DOHH2 (cell line): Measurements from ENCODE around the gene ADAM8.

Experiments used
- H3F3A ChIP-seq: fragments of 200-600 bp; sonication (generic), shearing (Covaris generic); 2 replicates; pipeline ENCODE4 v1.6.0; 2016; ENCODE audit warnings: antibody characterized with exemption, mild to moderate bottlenecking; ENCODE audit not compliant: control insufficient read depth, insufficient read depth
- H3K27ac ChIP-seq: fragments of 200-600 bp; sonication (generic); 2 replicates; pipeline ENCODE4 v1.5.1; 2014; ENCODE audit warnings: low read depth, mild to moderate bottlenecking, low read length, moderate library complexity
- H3K27me3 ChIP-seq: fragments of 200-600 bp; sonication (generic); 2 replicates; pipeline ENCODE4 v1.6.1; 2014; ENCODE audit warnings: mild to moderate bottlenecking, low read length, mixed read lengths; ENCODE audit not compliant: control insufficient read depth
- H3K36me3 ChIP-seq: fragments of 200-600 bp; sonication (generic); 2 replicates; pipeline ENCODE4 v1.6.1; 2014; ENCODE audit warnings: mild to moderate bottlenecking, low read length, moderate library complexity, mixed read lengths; ENCODE audit not compliant: control insufficient read depth
- H3K4me1 ChIP-seq: fragments of 200-600 bp; sonication (generic); 2 replicates; pipeline ENCODE4 v1.6.1; 2014; ENCODE audit warnings: mild to moderate bottlenecking, low read length, mixed read lengths; ENCODE audit not compliant: control insufficient read depth
- H3K4me2 ChIP-seq: fragments of 200-600 bp; sonication (generic); 2 replicates; pipeline ENCODE4 v1.6.0; 2014; ENCODE audit warnings: mild to moderate bottlenecking, low read length, moderate library complexity
- H3K4me3 ChIP-seq: fragments of 200-600 bp; sonication (generic); 2 replicates; pipeline ENCODE4 v1.5.1; 2014; ENCODE audit warnings: mild to moderate bottlenecking, low read length, mixed read lengths
- H3K79me2 ChIP-seq: fragments of 200-600 bp; sonication (generic); 2 replicates; pipeline ENCODE4 v1.6.1; 2014; ENCODE audit warnings: mild to moderate bottlenecking, low read length, mixed read lengths; ENCODE audit not compliant: control insufficient read depth
- H3K9me2 ChIP-seq: fragments of 200-600 bp; sonication (generic); replicated peaks from 2 replicates; pipeline ENCODE4 v1.6.1; 2014; ENCODE audit warnings: mild to moderate bottlenecking, low read length, mixed read lengths; ENCODE audit not compliant: control insufficient read depth
- H3K9me3 ChIP-seq: fragments of 200-600 bp; sonication (generic); 2 replicates; pipeline ENCODE4 v1.6.1; 2014; ENCODE audit warnings: antibody characterized with exemption, low read length, mixed read lengths; ENCODE audit not compliant: control insufficient read depth, insufficient read depth
- H4K20me1 ChIP-seq: fragments of 200-600 bp; sonication (generic); 2 replicates; pipeline ENCODE4 v1.6.0; 2014; ENCODE audit warnings: low read depth, mild to moderate bottlenecking, antibody characterized with exemption, low read length, moderate library complexity; ENCODE audit not compliant: control insufficient read depth, insufficient read depth
- CTCF ChIP-seq: fragments of 200-600 bp; sonication (generic); IDR thresholded peaks from one replicate; pipeline ENCODE4 v1.5.1; 2014; ENCODE audit warnings: antibody characterized with exemption, mild to moderate bottlenecking, low read depth, low read length; ENCODE audit not compliant: poor library complexity, severe bottlenecking
- EZH2phosphoT487 ChIP-seq: fragments of 200-600 bp; sonication (generic); IDR thresholded peaks from 2 replicates; pipeline ENCODE4 v1.6.1; 2017; ENCODE audit warnings: borderline replicate concordance, mild to moderate bottlenecking, antibody characterized with exemption, low read length, moderate library complexity, mixed read lengths

ADAM8 gene

GRCh38 chr10:133243593-133243992, 33.1 kb downstream of the ADAM8 start:
- peaks cover 10% of the 10 kb centered on the region for H3K27me3 ChIP-seq
- H4K20me1 ChIP-seq, result no peaks in the 10 kb centered on the region
- no peaks in the 10 kb centered on the region for H3F3A ChIP-seq
- H3K9me3 ChIP-seq, result no peaks in the 10 kb centered on the region
- no peaks in the 10 kb centered on the region for H3K79me2 ChIP-seq
- TF ChIP-seq CTCF (no peak), EZH2phosphoT487 (no peak)
- H3K36me3 ChIP-seq, result no peaks in the 10 kb centered on the region
- H3K4me1 ChIP-seq, result no peaks in the 10 kb centered on the region
- H3K27ac ChIP-seq, result no peak overlapping the region
- no peak overlapping the region for H3K4me2 ChIP-seq
- H3K4me3 ChIP-seq, result no peak overlapping the region
- no peaks in the 10 kb centered on the region for H3K9me2 ChIP-seq

- TF ChIP-seq EZH2phosphoT487 (no peak), CTCF (no peak)
- H3K4me1 ChIP-seq, result no peaks in the 10 kb centered on the region
- H3K79me2 ChIP-seq, result no peaks in the 10 kb centered on the region
- H4K20me1 ChIP-seq, result no peaks in the 10 kb centered on the region
- H3K9me2 ChIP-seq, result no peaks in the 10 kb centered on the region
- H3K9me3 ChIP-seq, result no peaks in the 10 kb centered on the region
- no peak overlapping the region for H3K4me3 ChIP-seq
- no peak overlapping the region for H3K4me2 ChIP-seq
- H3F3A ChIP-seq, result no peaks in the 10 kb centered on the region
- H3K27me3 ChIP-seq, result peaks cover 10% of the 10 kb centered on the region
- no peaks in the 10 kb centered on the region for H3K36me3 ChIP-seq
- H3K27ac ChIP-seq, result no peak overlapping the region
These were observed 33.9 kb downstream of the ADAM8 start for GRCh38 chr10:133242611-133243356.

- TF ChIP-seq EZH2phosphoT487 (no peak), CTCF (no peak)
- Histone ChIP-seq H3K36me3 (no peaks in the 10 kb centered on the region), H3K79me2 (no peaks in the 10 kb centered on the region), H3K9me3 (no peaks in the 10 kb centered on the region), H3K4me2 (no peak overlapping the region), H3F3A (no peaks in the 10 kb centered on the region), H4K20me1 (no peaks in the 10 kb centered on the region), H3K27ac (no peak overlapping the region), H3K4me3 (no peak overlapping the region), H3K4me1 (no peaks in the 10 kb centered on the region), H3K9me2 (no peaks in the 10 kb centered on the region), H3K27me3 (peaks cover 10% of the 10 kb centered on the region)
These were observed 35.0 kb downstream of the ADAM8 start for GRCh38 chr10:133241501-133242205.
